Measurements from ENCODE around the gene PMEPA1.

PMEPA1 gene

DNA sequence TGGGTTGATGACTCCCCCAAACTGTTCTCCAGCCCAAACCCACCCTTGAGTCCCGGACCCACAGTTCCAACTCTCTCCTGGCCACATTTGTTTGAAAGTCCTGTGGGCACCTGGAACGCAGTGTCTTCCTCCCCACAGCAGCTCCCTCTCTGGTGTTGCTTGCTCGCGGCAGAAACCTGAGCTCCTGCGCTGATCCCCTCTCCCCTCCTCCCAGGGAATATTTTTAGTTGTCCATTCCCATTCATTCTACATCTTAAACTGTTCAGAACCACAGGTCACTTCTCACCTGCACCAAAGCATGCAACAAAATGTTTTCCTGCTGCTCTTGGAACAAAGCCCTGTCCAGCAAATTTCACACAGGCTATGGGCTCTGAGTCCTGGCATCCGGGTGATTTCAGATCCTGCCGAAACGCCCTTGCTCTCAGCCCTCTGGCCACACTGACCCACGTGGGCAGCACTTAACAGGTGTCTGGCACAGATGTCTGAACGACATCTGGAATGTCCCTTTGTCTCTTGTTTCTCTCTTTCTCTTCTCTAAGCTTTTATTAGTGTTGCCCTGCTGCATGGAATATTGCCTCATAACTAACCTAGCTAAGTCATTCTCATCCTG lies 27.0 kb upstream of the PMEPA1 start:
- no peak for DNase-seq (ENCODE audit: low read depth)

GRCh38 chr20:57735831-57736737 lies 26.3 kb upstream of the PMEPA1 start:
- no peak for DNase-seq (ENCODE audit: low read depth)

- no peak for DNase-seq (ENCODE audit: low read depth)
Observed at GRCh38 chr20:57734754-57735153, 24.9 kb upstream of the PMEPA1 start.

DNA sequence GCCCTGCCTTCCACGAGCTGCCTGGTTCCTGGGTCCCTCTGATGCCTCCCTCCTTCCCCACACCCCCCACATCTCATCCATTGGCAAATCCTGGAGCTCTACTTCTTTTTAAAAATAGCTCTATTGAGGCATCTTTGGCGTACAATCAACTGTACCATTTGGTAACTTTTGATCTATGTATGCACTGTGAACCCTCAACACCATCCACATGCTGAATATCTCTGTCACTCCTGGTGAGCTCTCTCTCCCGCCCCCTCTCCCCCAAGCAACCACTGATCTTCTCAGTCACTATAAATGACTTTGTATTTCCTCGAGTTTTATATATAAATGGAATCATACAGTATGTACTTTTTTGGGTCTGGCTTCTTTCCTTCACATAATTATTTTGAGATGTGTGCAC lies 22.4 kb upstream of the PMEPA1 start:
- DNase-seq (ENCODE audit: low read depth), result no peak

DNA sequence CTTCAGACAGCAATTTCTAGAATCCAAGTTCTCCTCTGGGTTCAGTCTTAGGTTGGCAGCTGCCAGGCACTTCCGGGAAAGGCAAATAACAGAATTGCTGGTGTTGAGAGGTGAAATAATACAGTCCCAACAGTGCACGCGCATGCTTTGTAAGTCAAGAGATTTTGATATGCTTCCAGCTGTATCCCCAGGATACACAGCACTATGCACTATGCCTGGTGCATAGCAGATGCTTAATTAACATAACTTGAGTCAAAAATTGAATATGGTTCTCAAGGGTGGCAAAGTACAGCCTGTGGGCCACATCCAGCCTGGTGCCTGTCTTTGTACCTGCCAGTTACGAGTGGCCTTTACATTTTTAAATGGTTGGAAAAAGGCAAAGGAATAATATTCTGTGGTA lies 18.9 kb upstream of the PMEPA1 start:
- no peak for DNase-seq (ENCODE audit: low read depth)

DNA sequence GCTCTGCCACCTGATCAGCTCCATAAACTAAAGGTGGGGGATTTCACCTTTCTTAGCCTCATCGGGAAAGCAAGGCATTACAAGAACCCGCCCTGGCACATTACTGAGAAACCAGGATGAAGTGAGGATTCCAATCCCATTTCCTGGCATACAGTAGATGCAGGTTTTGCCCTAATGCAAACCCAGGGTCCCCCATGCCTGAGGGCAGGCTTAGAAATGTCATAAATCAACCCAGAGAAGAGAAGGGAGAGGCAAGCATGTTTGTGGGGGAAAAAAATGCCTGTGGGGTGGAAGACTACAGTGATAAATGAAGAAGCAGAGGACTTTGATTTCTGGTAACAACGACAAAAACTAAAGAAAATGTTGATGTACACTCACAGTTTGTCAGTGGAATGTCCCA lies 18.0 kb upstream of the PMEPA1 start:
- DNase-seq (ENCODE audit: low read depth), result no peak

DNA sequence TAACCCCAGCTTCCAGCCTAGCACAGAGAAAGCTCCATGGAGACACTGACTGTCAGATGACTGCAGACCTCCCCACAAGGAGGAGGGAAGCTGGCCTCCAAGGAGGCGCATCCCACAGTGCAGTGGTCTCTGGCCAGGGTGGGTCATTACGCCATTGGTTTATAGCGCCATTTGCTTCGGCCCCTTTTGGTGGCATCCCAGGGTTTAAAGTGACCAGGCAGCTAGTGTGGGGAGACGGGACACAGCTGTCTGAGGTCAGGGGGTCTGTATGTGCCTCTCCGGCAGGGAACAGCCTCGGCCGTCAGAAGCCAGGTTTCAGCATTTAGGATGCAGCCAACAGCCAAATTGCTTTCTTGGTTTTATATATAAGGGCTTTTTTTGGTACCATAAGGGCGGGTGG lies 15.8 kb upstream of the PMEPA1 start:
- DNase-seq (ENCODE audit: low read depth), result no peak

GRCh38 chr20:57724610-57725405 lies 15.0 kb upstream of the PMEPA1 start:
- DNase-seq (ENCODE audit: low read depth), result no peak

- no peak for DNase-seq (ENCODE audit: low read depth)
Observed at GRCh38 chr20:57723816-57724215, 14.0 kb upstream of the PMEPA1 start.

DNA sequence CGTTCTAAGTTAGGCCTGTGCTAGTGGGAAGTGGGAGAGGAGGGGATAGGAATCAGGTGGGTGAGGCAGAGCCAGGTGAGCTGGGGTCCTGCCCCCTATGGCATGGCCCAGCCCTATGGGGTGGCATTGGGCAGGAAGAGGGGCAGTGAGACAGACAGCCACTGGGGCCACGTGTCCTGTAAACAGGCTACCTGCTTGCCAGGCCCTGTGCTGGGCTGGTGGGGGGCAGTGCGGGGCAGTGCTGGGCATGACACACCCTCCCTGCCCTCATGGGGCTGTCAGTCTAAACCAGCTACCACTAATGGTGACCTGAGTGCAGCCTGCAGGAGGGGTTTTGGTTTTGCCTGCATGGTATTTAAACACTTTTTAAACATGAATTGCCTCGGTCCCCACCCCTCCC lies 10.1 kb upstream of the PMEPA1 start:
- no peak for DNase-seq (ENCODE audit: low read depth)

- peak; percentile 81 for DNase-seq (ENCODE audit: low read depth)
Observed at GRCh38 chr20:57718490-57719009, 8.7 kb upstream of the PMEPA1 start.

- no peak for DNase-seq (ENCODE audit: low read depth)
Observed at GRCh38 chr20:57717797-57718196, 8.0 kb upstream of the PMEPA1 start.

- DNase-seq (ENCODE audit: low read depth), result no peak
Observed at GRCh38 chr20:57716901-57717300, 7.1 kb upstream of the PMEPA1 start.

GRCh38 chr20:57716202-57716601 lies 6.4 kb upstream of the PMEPA1 start:
- DNase-seq (ENCODE audit: low read depth), result no peak

DNA sequence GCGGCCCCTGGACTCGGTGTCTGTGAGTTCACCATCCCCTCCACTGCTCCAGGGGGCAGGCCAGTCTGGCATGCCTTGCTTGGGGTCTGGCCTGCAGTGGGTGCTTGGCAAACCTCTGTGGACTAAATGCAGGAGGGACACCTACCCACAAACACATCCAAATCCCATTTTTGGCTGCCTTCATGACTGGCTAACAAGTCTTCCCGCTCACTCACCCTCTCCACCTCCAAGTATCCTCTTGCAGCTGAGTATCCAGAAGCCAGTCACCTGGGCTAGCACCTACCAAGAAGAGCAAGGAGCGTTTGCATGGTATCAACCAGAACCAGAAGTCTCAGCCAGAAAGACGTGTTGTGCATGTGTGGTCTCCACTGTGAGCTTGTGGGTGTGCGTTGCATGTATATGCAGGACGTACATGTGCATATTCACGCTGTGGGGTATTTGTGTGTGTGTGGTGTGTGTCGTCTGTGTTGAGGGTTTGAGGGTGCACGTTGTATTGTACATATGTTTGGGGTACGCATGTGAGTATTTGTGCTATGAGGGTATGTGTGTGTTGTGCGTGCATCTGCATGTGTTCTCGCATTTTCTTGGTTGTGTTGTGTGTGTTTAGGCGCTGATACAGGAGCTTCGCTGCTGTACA lies 5.6 kb upstream of the PMEPA1 start:
- no peak for DNase-seq (ENCODE audit: low read depth)

- no peak for DNase-seq (ENCODE audit: low read depth)
Observed at GRCh38 chr20:57714409-57715267, 4.8 kb upstream of the PMEPA1 start.

GRCh38 chr20:57713951-57714350 lies 4.1 kb upstream of the PMEPA1 start:
- DNase-seq (ENCODE audit: low read depth), result no peak

- DNase-seq (ENCODE audit: low read depth), result no peak
Observed at GRCh38 chr20:57713505-57713903, 3.7 kb upstream of the PMEPA1 start.

- no peak for DNase-seq (ENCODE audit: low read depth)
Observed at GRCh38 chr20:57712851-57713504, 3.2 kb upstream of the PMEPA1 start.

DNA sequence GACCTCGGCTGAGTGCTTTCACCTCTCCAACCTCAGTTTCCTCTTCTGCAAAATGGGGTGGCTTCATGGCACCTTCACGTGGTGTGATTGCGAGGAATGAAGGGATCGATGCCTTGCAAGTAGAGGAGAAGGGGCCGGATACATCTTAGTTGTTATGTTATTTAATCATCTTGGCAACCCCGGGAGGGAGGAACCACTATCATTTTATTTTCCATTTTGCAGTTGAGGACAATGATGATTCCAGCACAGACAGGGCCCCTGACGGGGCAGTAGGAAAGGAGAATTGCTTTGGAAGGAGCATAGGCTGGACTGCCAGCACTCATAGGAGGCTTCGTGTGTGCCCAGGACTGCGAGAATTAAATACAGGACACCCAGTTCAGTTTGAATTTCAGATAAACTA lies 2.5 kb upstream of the PMEPA1 start:
- DNase-seq (ENCODE audit: low read depth), result no peak

- DNase-seq (ENCODE audit: low read depth), result no peak
Observed at GRCh38 chr20:57711826-57712225, 2.0 kb upstream of the PMEPA1 start.

Measured in stimulated activated CD8-positive, alpha-beta memory T cell treated with anti-CD3 and anti-CD28 coated beads, Interleukin-7, amount 100 ng/mL, for 24 hours (primary cell).